ENCODE measurements around the gene MRPS15.

The MRPS15 gene

DNA sequence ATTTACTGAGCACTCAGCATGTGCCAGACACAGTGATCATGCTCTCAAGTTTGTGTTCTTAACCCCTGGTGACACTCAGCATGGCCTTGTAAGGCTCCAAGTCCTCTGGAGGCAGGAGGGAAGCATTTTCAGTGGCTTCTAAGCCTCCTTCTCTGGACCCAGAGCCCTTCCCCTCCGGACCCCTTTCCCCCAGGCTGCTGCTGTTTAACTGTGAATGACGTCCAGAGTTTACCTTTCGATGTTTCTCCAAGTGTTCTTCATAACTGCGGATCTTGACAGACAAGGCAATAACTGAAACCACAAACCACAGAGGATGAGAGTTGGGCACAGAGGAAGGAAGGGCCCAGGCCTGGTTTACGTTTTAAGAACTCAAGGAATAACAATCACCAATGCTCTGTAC is 6.5 kb downstream of the MRPS15 start:
- no peak overlapping the region for H3K4me2 ChIP-seq (ENCODE audit: low read length)
- no peak overlapping the region for H3K9ac ChIP-seq (ENCODE audit: low read length)
- H3K4ac ChIP-seq (ENCODE audit: low read depth, low read length), result no peak overlapping the region
- WGBS (ENCODE audit: extremely low coverage, insufficient coverage, insufficient read length), result no CpG with 5 or more reads among the region's 5 CpGs
- no peak overlapping the region for H2BK12ac ChIP-seq (ENCODE audit: low read length)
- no peak overlapping the region for H3K27ac ChIP-seq (ENCODE audit: low read depth, low read length)
- no peak overlapping the region for H3K14ac ChIP-seq (ENCODE audit: low read length)
- H2AFZ ChIP-seq (ENCODE audit: insufficient read depth, low read length, poor library complexity), result no peak overlapping the region
- no peaks in the 10 kb centered on the region for H3K79me2 ChIP-seq (ENCODE audit: control insufficient read depth, insufficient read depth, low read length, poor library complexity)
- no peak overlapping the region for H4K91ac ChIP-seq (ENCODE audit: low read depth, low read length)
- no peaks in the 10 kb centered on the region for H3K79me1 ChIP-seq (ENCODE audit: low read length)
- H3K4me1 ChIP-seq (ENCODE audit: control insufficient read depth in 1 of 2, insufficient read depth in 2 of 2, low read length in 2 of 2), result no peaks in the 10 kb centered on the region
- H2BK5ac ChIP-seq (ENCODE audit: low read depth, low read length, poor library complexity), result no peak overlapping the region
- no peak overlapping the region for H3K18ac ChIP-seq (ENCODE audit: low read length)
- DNase-seq, result no peak
- no peak overlapping the region for H2BK120ac ChIP-seq (ENCODE audit: insufficient read depth, low read length, poor library complexity)
- no peak overlapping the region for H3K4me3 ChIP-seq (ENCODE audit: low read depth, low read length)
- H3K36me3 ChIP-seq (ENCODE audit: control insufficient read depth in 1 of 2, insufficient read depth in 2 of 2, low read length in 2 of 2), result peaks cover 39 to 64% of the 10 kb centered on the region in 2 experiments
- no peaks in the 10 kb centered on the region for H3K27me3 ChIP-seq (ENCODE audit: insufficient read depth, low read length)
- no peak overlapping the region for H4K8ac ChIP-seq (ENCODE audit: low read depth, low read length)
- no peak overlapping the region for H2AK5ac ChIP-seq (ENCODE audit: low read length)
- H4K12ac ChIP-seq (ENCODE audit: low read depth, low read length), result no peak overlapping the region
- no peaks in the 10 kb centered on the region for H3K9me3 ChIP-seq (ENCODE audit: insufficient read depth, low read depth, low read length)
- no peak overlapping the region for H3K23ac ChIP-seq (ENCODE audit: low read length)

DNA sequence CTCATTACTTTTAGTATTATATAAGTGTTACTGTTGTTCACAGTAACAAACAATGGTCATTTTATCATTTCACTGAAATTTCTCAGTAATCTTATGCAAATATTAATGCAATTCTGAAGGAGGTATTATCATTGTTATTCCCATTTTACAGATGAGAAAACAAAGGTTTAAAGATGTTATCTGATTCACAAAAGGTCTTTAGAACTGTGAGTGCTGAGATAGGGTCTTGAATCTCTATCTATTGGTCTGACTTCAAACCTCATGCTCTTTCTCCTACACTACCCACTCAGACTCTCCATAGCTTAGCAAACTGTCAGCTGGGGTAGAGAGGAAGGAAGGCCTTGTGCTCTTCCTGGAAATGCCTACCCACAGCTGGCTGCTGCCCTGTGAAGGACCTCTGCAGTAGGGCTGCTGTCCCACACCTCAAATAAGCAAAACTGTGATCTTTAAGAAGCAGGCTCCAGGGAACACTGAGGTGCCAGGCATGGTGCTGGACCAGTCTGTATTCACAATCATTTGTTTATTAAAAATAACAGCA is 7.7 kb downstream of the MRPS15 start:
- no peak overlapping the region for H3K4ac ChIP-seq (ENCODE audit: low read depth, low read length)
- H3K23ac ChIP-seq (ENCODE audit: low read length), result no peak overlapping the region
- no peaks in the 10 kb centered on the region for H3K79me2 ChIP-seq (ENCODE audit: control insufficient read depth, insufficient read depth, low read length, poor library complexity)
- H3K27me3 ChIP-seq (ENCODE audit: insufficient read depth, low read length), result no peaks in the 10 kb centered on the region
- H3K4me2 ChIP-seq (ENCODE audit: low read length), result no peak overlapping the region
- no peak overlapping the region for H4K12ac ChIP-seq (ENCODE audit: low read depth, low read length)
- no peak overlapping the region for H4K91ac ChIP-seq (ENCODE audit: low read depth, low read length)
- H2BK120ac ChIP-seq (ENCODE audit: insufficient read depth, low read length, poor library complexity), result no peak overlapping the region
- H2AK5ac ChIP-seq (ENCODE audit: low read length), result no peak overlapping the region
- H4K8ac ChIP-seq (ENCODE audit: low read depth, low read length), result no peak overlapping the region
- no peak for DNase-seq
- no peaks in the 10 kb centered on the region for H3K9me3 ChIP-seq (ENCODE audit: insufficient read depth, low read depth, low read length)
- no peak overlapping the region for H3K14ac ChIP-seq (ENCODE audit: low read length)
- H2AFZ ChIP-seq (ENCODE audit: insufficient read depth, low read length, poor library complexity), result no peak overlapping the region
- no peak overlapping the region for H3K4me3 ChIP-seq (ENCODE audit: low read depth, low read length)
- no peak overlapping the region for H3K27ac ChIP-seq (ENCODE audit: low read depth, low read length)
- H3K9ac ChIP-seq (ENCODE audit: low read length), result no peak overlapping the region
- peaks cover 30 to 54% of the 10 kb centered on the region in 2 experiments for H3K36me3 ChIP-seq (ENCODE audit: control insufficient read depth in 1 of 2, insufficient read depth in 2 of 2, low read length in 2 of 2)
- H2BK12ac ChIP-seq (ENCODE audit: low read length), result no peak overlapping the region
- no peaks in the 10 kb centered on the region for H3K4me1 ChIP-seq (ENCODE audit: control insufficient read depth in 1 of 2, insufficient read depth in 2 of 2, low read length in 2 of 2)
- H3K79me1 ChIP-seq (ENCODE audit: low read length), result no peaks in the 10 kb centered on the region
- H3K18ac ChIP-seq (ENCODE audit: low read length), result no peak overlapping the region
- H2BK5ac ChIP-seq (ENCODE audit: low read depth, low read length, poor library complexity), result no peak overlapping the region

DNA sequence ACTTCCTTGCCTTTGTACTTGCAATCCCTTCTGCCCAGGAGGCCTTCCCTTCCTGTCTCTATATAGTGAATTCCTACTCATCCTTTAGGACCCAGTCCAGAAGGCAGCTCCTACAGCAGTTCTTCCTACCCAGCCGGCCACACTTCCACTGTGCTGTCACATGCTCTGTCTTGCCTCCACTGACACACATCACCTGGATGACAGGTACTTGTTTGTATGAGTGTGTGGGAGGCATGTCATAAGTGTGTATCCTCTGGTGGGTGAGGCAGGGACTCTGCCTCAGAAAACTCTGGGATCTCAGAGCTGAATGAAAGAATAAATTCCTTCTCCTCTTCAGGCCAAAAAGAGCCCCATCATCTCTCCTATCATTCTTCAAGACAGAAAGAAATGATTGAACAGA is 8.8 kb downstream of the MRPS15 start:
- no peak overlapping the region for H4K8ac ChIP-seq (ENCODE audit: low read depth, low read length)

DNA sequence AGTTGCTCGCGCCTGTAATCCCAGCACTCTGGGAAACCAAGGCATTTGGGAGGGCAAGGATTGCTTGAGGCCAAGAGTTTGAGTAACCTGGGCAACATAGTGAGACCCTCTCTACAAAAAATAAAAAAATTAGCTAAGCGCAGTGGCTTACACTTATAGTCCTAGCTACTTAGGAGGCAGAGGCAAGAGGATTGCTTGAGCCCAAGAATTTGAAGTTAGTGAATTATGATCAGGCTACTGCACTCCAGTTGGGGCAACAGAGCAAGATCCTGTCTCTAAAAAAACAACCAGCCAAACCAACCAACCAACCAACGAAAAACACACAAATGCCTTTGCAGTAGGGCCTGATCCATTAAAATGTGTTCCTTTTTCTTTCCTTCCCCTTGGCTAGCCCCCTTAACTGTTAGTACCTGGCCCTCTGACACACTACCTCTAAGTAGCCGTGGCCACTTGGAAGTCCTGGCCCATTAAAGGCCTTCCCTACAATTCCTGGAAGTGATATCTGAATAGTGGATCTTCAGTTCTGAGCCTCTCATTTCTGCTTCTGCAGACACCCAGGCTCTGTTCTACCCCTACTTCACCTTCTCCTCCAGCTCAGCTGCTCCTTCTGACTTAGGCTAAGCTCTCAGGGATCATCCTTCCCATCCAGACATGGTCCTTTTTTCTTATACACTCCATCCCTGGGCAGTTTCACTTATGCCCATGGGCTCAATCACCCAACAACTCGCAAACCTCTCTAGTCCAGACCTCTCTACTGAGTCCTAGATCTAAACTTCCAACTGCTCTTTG is 10.4 kb downstream of the MRPS15 start:
- Histone ChIP-seq H2AFZ (ENCODE audit: insufficient read depth, low read length, poor library complexity) (no peak overlapping the region), H2BK5ac (ENCODE audit: low read depth, low read length, poor library complexity) (no peak overlapping the region), H3K14ac (ENCODE audit: low read length) (no peak overlapping the region), H2AK5ac (ENCODE audit: low read length) (no peak overlapping the region), H3K18ac (ENCODE audit: low read length) (no peak overlapping the region), H3K27ac (ENCODE audit: low read depth, low read length) (no peak overlapping the region), H3K27me3 (ENCODE audit: insufficient read depth, low read length) (no peaks in the 10 kb centered on the region), H3K23ac (ENCODE audit: low read length) (no peak overlapping the region), H3K9me3 (ENCODE audit: insufficient read depth, low read depth, low read length) (no peaks in the 10 kb centered on the region), H3K79me2 (ENCODE audit: control insufficient read depth, insufficient read depth, low read length, poor library complexity) (no peaks in the 10 kb centered on the region), H4K8ac (ENCODE audit: low read depth, low read length) (no peak overlapping the region), H3K79me1 (ENCODE audit: low read length) (peaks cover 6% of the 10 kb centered on the region), H3K36me3 (ENCODE audit: control insufficient read depth in 1 of 2, insufficient read depth in 2 of 2, low read length in 2 of 2) (peaks cover 16 to 31% of the 10 kb centered on the region in 2 experiments), H2BK120ac (ENCODE audit: insufficient read depth, low read length, poor library complexity) (no peak overlapping the region), H4K91ac (ENCODE audit: low read depth, low read length) (no peak overlapping the region), H4K12ac (ENCODE audit: low read depth, low read length) (no peak overlapping the region), H3K4ac (ENCODE audit: low read depth, low read length) (no peak overlapping the region), H3K4me3 (ENCODE audit: low read depth, low read length) (no peak overlapping the region), H2BK12ac (ENCODE audit: low read length) (no peak overlapping the region), H3K4me1 (ENCODE audit: control insufficient read depth in 1 of 2, insufficient read depth in 2 of 2, low read length in 2 of 2) (peaks cover 4 to 8% of the 10 kb centered on the region in 2 experiments), H3K4me2 (ENCODE audit: low read length) (no peak overlapping the region), H3K9ac (ENCODE audit: low read length) (no peak overlapping the region)
- no CpG with 5 or more reads among the region's 6 CpGs for WGBS (ENCODE audit: extremely low coverage, insufficient coverage, insufficient read length)
- no peak for DNase-seq

More for the DNA sequence above, 8.8 kb downstream of the MRPS15 start:
- no peak overlapping the region for H2AFZ ChIP-seq (ENCODE audit: insufficient read depth, low read length, poor library complexity)
- no peak overlapping the region for H3K14ac ChIP-seq (ENCODE audit: low read length)
- WGBS (ENCODE audit: extremely low coverage, insufficient coverage, insufficient read length), result no CpG with 5 or more reads among the region's 1 CpG
- no peak overlapping the region for H2AK5ac ChIP-seq (ENCODE audit: low read length)
- H3K4me1 ChIP-seq (ENCODE audit: control insufficient read depth in 1 of 2, insufficient read depth in 2 of 2, low read length in 2 of 2), result peaks cover 4 to 5% of the 10 kb centered on the region in 2 experiments
- H2BK120ac ChIP-seq (ENCODE audit: insufficient read depth, low read length, poor library complexity), result no peak overlapping the region
- H3K9ac ChIP-seq (ENCODE audit: low read length), result no peak overlapping the region
- no peak overlapping the region for H4K91ac ChIP-seq (ENCODE audit: low read depth, low read length)
- peaks cover 21 to 43% of the 10 kb centered on the region in 2 experiments for H3K36me3 ChIP-seq (ENCODE audit: control insufficient read depth in 1 of 2, insufficient read depth in 2 of 2, low read length in 2 of 2)
- no peaks in the 10 kb centered on the region for H3K9me3 ChIP-seq (ENCODE audit: insufficient read depth, low read depth, low read length)
- H3K18ac ChIP-seq (ENCODE audit: low read length), result no peak overlapping the region
- H3K4me3 ChIP-seq (ENCODE audit: low read depth, low read length), result no peak overlapping the region
- H3K27ac ChIP-seq (ENCODE audit: low read depth, low read length), result no peak overlapping the region
- no peak overlapping the region for H2BK12ac ChIP-seq (ENCODE audit: low read length)
- no peaks in the 10 kb centered on the region for H3K27me3 ChIP-seq (ENCODE audit: insufficient read depth, low read length)
- H3K4ac ChIP-seq (ENCODE audit: low read depth, low read length), result no peak overlapping the region
- no peak for DNase-seq
- H3K4me2 ChIP-seq (ENCODE audit: low read length), result no peak overlapping the region
- H3K79me2 ChIP-seq (ENCODE audit: control insufficient read depth, insufficient read depth, low read length, poor library complexity), result no peaks in the 10 kb centered on the region
- no peak overlapping the region for H2BK5ac ChIP-seq (ENCODE audit: low read depth, low read length, poor library complexity)
- H4K12ac ChIP-seq (ENCODE audit: low read depth, low read length), result no peak overlapping the region
- H3K23ac ChIP-seq (ENCODE audit: low read length), result no peak overlapping the region
- peaks cover 4% of the 10 kb centered on the region for H3K79me1 ChIP-seq (ENCODE audit: low read length)

Measured in trophoblast cell (in vitro differentiated cells and primary cell).